ENCODE data around the gene NUMA1. TPM values are rescaled to one million over a fixed set of nuclear protein-coding genes. Genes with fewer than 3 reads are reported as not detected.

The NUMA1 gene
- total RNA-seq, 1 experiment from 2014 or later, result 267 TPM

DNA sequence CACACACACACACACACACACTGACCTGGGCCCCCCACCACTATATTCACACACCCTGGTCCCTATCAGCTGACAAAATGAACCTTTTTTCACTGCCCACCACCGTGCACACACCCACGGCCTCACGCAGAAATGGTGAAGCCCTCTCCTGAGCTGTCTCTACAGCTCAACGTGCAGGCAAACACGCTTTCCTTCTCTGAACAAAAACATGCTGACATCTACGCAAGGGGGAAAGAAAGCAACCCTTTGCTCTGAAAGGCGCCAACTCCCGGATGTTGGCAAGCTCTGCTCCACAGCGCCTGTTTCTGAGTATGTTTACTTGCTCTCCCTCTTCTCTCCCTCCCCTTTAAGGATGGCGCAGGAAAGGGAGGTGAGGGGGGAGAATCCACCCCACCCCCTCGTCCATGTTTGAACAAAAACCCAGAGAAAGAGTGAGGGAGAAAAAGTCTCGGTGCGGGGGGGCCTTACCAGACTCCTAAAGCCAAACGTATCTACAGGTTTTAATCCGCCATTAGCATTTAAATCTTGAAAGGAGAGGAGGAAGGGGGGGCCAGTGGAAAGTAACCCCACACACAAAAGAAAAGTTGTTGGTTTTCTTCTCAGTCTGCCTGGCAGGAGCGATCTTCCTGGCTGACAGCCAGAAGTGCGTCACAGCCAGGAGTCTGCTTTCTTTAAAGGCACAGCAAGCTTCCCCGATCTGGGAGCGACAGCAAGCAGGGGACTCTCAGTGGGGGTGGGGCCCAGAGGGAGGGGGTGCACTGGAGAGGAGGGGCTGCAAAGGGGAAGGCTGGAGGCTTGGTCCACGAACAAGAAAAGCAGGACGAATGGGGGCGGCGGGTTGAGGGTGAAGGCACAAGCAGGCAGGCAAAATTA, 39.6 kb downstream of the NUMA1 start:
- no peaks in the 10 kb centered on the region for H3K9me3 ChIP-seq (ENCODE audit: insufficient read depth, low read depth)
- no peaks in the 10 kb centered on the region for H3K9me2 ChIP-seq (ENCODE audit: insufficient read depth)
- BruUV-seq (replicated peaks), result TSS peak; percentile 56
- H3F3A ChIP-seq (ENCODE audit: insufficient read depth, low read depth), result peaks cover 22% of the 10 kb centered on the region; the same call in 1 of the 2 replicates
- POLR2A ChIA-PET (ENCODE audit: unreplicated experiment), result interaction anchor here (0.6 to 0.7 kb wide), 4 partner anchors 32 to 1839 kb away, joined by 3 to 6 read pairs (median 4); no protein-coding TSS in a partner anchor
- no peak for TF ChIP-seq EZH2 (IDR thresholded peaks at IDR 0.05; ENCODE audit: low read depth)
- TF ChIP-seq, protein P1, sequence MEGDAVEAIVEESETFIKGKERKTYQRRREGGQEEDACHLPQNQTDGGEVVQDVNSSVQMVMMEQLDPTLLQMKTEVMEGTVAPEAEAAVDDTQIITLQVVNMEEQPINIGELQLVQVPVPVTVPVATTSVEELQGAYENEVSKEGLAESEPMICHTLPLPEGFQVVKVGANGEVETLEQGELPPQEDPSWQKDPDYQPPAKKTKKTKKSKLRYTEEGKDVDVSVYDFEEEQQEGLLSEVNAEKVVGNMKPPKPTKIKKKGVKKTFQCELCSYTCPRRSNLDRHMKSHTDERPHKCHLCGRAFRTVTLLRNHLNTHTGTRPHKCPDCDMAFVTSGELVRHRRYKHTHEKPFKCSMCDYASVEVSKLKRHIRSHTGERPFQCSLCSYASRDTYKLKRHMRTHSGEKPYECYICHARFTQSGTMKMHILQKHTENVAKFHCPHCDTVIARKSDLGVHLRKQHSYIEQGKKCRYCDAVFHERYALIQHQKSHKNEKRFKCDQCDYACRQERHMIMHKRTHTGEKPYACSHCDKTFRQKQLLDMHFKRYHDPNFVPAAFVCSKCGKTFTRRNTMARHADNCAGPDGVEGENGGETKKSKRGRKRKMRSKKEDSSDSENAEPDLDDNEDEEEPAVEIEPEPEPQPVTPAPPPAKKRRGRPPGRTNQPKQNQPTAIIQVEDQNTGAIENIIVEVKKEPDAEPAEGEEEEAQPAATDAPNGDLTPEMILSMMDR (conservative IDR thresholded peaks at IDR 0.05), result no peak
- intact Hi-C loops (cut with micrococcal nuclease; ENCODE audit: unreplicated experiment), result loop anchor here (1.0 kb wide), 4 partner anchors 30 to 183 kb away; partner anchors contain the start of genes ANAPC15, LRRC51 and NUMA1
- peak; percentile 78 to 90 for DNase-seq
- peak overlapping the region; percentile 32 for H3K27ac ChIP-seq
- peak overlapping the region; percentile 51 for H3K4me3 ChIP-seq
- H3K36me3 ChIP-seq (ENCODE audit: low read depth), result no peaks in the 10 kb centered on the region
- peak overlapping the region; percentile 10; the same call in 1 of the 2 replicates for H2AFZ ChIP-seq
- peaks cover 25% of the 10 kb centered on the region; the same call in 1 of the 2 replicates for H4K20me1 ChIP-seq (ENCODE audit: insufficient read depth)
- H3K4me1 ChIP-seq (replicated peaks; ENCODE audit: insufficient read depth), result peaks cover 12% of the 10 kb centered on the region
- CTCF ChIA-PET, result interaction anchor here (1.0 to 1.9 kb wide), 3 partner anchors 16 to 64 kb away, joined by 3 to 5 read pairs (median 4); no protein-coding TSS in a partner anchor
- H3K27me3 ChIP-seq (ENCODE audit: insufficient read depth, low read depth), result no peaks in the 10 kb centered on the region
- H3K79me2 ChIP-seq (ENCODE audit: low read depth), result peaks cover 89% of the 10 kb centered on the region
- H3K4me2 ChIP-seq, result peak overlapping the region; percentile 73

- DNase-seq, result peak in 1 of 2 experiments; percentile 15
- Histone ChIP-seq H3K27ac (no peak overlapping the region), H3K9me3 (ENCODE audit: insufficient read depth, low read depth) (no peaks in the 10 kb centered on the region), H3K36me3 (ENCODE audit: low read depth) (no peaks in the 10 kb centered on the region), H3K4me3 (peak overlapping the region; percentile 51; the same call in 1 of the 2 replicates), H3K27me3 (ENCODE audit: insufficient read depth, low read depth) (no peaks in the 10 kb centered on the region), H3K4me1 (replicated peaks; ENCODE audit: insufficient read depth) (peaks cover 12% of the 10 kb centered on the region), H3K4me2 (peak overlapping the region; percentile 73), H2AFZ (no peak overlapping the region), H3K79me2 (ENCODE audit: low read depth) (peaks cover 88% of the 10 kb centered on the region), H3K9me2 (ENCODE audit: insufficient read depth) (no peaks in the 10 kb centered on the region), H3F3A (ENCODE audit: insufficient read depth, low read depth) (peaks cover 22% of the 10 kb centered on the region; the same call in 1 of the 2 replicates), H4K20me1 (ENCODE audit: insufficient read depth) (peaks cover 19% of the 10 kb centered on the region; the same call in 1 of the 2 replicates)
- intact Hi-C loops (cut with micrococcal nuclease; ENCODE audit: unreplicated experiment), result no loop called here
- no TSS peak for BruUV-seq (replicated peaks)
- CTCF ChIA-PET, result interaction anchor here (0.7 to 1.9 kb wide), 4 partner anchors 15 to 116 kb away, joined by 3 to 5 read pairs (median 4); no protein-coding TSS in a partner anchor
- TF ChIP-seq EZH2 (IDR thresholded peaks at IDR 0.05; ENCODE audit: low read depth), result no peak
- TF ChIP-seq, protein P1 (conservative IDR thresholded peaks at IDR 0.05), result no peak
- POLR2A ChIA-PET (ENCODE audit: unreplicated experiment), result interaction anchor here (0.5 to 0.7 kb wide), 5 partner anchors 21 to 1248 kb away, joined by 3 to 6 read pairs (median 4); no protein-coding TSS in a partner anchor
Measured at GRCh38 chr11:72039856-72040401, 40.4 kb downstream of the NUMA1 start.

All from PC-9 (cell line).